ENCODE measurements around the gene ROBO3. TPM values are rescaled to one million over a fixed set of nuclear protein-coding genes. Genes with fewer than 3 reads are reported as not detected.

The ROBO3 gene
- total and polyA plus RNA-seq, 2 of the 8 experiments (the other 6 are each of a cell fraction or from before 2014, with no cell fraction given), result 12.1 to 24.6 TPM

- TF ChIP-seq CHD7 (IDR thresholded peaks at IDR 0.05; ENCODE audit: insufficient replicate concordance, low read length) (no peak), ATF3 (IDR thresholded peaks at IDR 0.05; ENCODE audit: insufficient read depth, low read depth, low read length) (no peak), JUND (IDR thresholded peaks at IDR 0.05; ENCODE audit: low read length) (no peak), PHF8 (conservative IDR thresholded peaks at IDR 0.05; ENCODE audit: low read depth, low read length) (no peak), TAF1 (IDR thresholded peaks at IDR 0.05; ENCODE audit: low read depth, low read length) (no peak), RXRA (IDR thresholded peaks at IDR 0.05; ENCODE audit: insufficient read depth, low read depth, low read length) (no peak), POLR2A (IDR thresholded peaks at IDR 0.05; ENCODE audit: control extremely low read depth in 1 of 2, low read depth in 2 of 2, low read length in 2 of 2) (no peak), CEBPB (IDR thresholded peaks at IDR 0.05; ENCODE audit: low read depth, low read length) (no peak), RAD21 (IDR thresholded peaks at IDR 0.05 in 1 of 2, conservative IDR thresholded peaks at IDR 0.05 in 1 of 2; ENCODE audit: low read depth in 2 of 2, low read length in 2 of 2) (no peak), POLR2AphosphoS5 (IDR thresholded peaks at IDR 0.05; ENCODE audit: low read depth, low read length) (no peak), TEAD4 (IDR thresholded peaks at IDR 0.05; ENCODE audit: low read depth, low read length) (no peak), GTF2F1 (IDR thresholded peaks at IDR 0.05; ENCODE audit: borderline replicate concordance, low read depth, low read length) (no peak)
Observed at GRCh38 chr11:124875401-124875800, 10.2 kb downstream of the ROBO3 start (continued).

All from H1 (cell line).